Renal pelvis (tissue), 4 donors: ENCODE measurements around the gene CROCC2. TPM values are rescaled to one million over a fixed set of nuclear protein-coding genes. Genes with fewer than 3 reads are reported as not detected.

ENCODE experiments used
- DNase-seq: peaks from one replicate; pipeline ENCODE4 v3.0.0-alpha.2; 2013
- polyA plus RNA-seq, 3 donors: library from polyadenylated mRNA; unstranded; fragments of 120-200 nt; gene quantifications; one replicate each; pipeline ENCODE4 v1.2.1, GENCODE V29; 2013; ENCODE audit not compliant: insufficient read length in 3 of 3

The CROCC2 gene
- polyA plus RNA-seq, 3 donors, result 0.04 to 0.07 (median 0.06) TPM

DNA sequence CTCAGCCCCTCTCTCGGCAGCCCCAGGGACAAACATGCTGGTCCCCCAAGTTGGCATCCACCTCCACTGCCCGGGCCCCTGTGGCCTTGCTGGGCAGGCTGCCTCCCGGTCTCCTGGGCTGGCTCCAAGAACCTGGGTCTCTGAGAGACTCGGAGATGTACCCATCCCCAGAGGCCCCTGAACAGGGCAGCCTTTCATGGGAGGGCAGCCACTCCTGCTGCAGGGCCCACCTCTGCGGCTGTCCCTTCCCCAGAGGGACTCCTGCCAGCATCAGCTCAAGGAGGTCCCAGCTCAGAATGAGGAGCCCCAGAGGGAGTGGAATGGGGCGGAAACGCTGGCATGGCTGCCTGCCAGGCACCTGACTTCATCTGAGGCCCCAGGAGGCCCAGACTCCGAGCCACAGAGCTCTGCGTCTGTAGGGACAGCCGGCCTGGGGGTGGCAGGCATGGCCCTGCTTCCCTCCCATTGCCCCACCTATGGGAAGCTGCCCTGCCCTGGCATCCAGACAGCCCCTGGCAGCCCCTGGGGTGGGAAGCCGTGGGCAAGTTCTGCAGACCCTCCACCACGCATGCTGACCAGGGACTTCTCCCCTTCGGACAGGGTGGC lies 857 bp upstream of the CROCC2 start:
- DNase-seq, result no peak

DNA sequence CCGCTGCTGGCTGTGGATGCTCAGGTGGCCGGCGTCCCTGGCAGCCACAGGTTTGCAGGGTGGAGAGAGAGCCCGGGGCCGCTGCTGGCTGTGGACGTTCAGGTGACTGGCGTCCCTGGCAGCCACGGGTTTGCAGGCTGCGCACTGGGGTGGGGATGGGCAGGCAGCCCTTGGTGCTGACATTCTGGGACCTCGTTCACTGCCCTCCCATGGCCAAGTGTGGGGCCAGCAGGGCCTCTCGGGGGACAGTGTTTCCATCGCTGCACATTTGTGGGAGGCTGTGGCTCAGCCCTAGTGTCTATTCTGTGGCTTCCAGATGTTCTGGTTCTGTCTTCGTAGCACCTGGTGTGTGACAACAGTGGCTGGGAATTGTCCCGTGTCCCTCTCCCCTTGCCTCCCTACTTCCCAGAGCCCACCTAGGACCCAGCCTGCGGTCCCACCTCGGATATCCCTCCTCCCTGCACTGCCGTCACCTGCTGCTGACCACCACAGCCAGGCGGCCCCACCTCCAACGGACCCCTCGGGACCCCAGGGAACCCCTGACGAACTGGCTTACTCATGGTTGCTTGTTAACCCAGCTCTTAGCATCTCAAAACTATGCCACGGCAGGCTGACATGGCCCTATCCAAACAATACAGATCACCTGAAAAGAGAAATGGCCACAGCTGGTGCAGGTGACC lies 915 bp downstream of the CROCC2 start:
- DNase-seq, result no peak

DNA sequence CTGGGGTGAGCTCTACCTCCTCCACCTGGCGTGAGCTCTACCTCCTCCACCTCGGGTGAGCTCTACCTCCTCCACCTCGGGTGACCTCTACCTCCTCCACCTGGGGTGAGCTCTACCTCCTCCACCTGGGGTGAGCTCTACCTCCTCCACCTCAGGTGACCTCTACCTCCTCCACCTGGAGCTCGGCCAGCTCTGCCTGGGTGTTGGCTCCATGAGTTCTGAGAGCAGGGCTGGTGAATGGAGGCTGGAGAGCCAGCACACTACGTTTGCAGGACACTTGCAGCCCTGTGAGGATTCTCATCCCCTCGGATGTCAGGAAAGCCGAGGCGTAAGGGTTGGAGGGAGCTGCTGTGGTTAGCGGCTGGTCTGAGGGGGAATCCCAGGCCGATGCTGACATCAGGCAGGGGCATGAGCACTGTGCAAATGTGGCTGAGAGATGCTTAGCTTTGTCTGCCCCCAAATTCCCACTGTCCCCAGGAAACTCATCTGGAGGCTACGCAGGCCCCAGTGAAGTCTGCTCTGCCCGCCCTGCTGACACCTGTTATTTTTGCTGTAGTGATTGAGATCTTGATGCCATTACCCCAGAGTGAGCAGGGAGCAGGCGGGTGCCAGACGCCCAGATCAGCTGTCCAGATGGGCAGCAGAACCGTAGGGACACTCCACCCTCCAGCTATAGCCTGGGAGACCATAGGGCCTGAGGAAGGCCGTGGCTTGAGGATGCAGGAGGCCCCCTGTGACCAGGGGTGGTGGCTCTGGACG lies 3.3 kb downstream of the CROCC2 start:
- DNase-seq, result no peak

DNA sequence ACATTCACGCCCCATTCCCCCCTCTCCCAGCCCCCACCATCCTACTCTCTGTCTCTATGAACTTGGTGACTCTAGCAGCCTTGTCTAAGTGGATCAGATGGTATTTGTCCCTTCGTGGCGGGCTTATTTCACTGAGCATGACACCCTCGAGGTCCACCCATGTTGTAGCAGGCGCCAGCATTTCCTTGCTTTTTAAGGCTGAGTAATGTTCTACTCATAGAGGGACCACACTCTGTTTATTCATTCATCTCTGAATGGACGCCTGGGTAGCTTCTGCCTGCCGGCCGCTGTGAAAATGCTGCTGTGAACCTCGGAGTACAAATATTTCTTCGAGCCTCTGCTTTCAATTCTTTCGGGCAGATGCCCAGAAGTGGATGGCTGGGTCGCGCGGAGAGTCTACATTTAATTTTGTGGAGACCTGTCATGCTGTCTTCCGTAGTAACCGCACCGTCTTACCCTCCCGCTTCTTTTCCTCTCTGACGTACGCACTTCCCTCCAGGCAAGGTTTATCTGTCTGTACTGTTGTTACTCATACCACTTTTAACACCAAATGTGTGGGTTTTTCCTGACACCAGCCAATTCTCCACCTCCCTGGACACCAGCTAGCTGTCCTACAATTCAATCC lies 5.6 kb downstream of the CROCC2 start:
- DNase-seq, result no peak

DNA sequence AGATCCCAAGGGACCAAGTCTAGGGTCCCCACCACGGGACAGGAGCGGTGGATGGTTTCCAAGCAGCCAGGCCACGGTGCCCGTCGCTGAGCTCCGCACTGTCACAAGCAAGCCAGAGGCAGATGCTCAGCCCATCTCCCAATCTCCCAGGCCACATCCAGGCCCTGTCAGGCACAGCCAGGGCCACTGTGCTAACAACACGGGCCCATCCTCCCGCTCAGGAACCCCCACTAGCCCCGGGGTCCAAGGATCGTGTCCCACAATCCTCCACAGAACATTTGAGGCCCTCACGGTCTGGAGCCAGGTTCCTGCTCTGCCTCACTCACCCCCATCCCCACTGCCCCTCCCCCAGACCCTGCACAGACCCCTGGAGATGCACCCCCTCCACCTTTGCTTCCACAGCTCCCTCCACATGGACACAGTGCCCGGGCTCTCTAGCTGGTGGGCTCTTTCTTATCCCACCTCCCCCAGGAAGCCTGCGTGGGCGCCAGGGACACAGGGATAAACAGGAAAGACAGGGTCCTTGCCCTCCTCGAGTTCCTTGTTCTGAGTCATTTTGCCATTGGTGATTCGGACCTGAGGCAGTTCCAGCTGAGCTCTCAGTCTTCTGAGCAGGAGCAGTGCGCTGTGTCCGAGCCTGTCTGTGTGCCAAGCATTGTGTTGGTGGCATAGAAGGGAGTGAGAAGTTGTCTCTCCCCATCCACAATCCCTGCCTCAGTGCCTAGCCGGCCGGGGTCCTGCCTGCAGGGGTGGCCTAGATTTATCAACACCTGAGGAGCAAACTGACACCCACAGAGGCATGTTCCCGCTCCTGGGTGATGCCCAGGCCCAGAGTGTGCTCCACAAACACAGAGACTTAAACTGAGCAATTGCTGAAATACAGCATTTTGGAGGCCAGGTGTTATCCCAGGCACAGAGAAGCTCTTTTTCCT lies 7.0 kb downstream of the CROCC2 start:
- DNase-seq, result no peak

DNA sequence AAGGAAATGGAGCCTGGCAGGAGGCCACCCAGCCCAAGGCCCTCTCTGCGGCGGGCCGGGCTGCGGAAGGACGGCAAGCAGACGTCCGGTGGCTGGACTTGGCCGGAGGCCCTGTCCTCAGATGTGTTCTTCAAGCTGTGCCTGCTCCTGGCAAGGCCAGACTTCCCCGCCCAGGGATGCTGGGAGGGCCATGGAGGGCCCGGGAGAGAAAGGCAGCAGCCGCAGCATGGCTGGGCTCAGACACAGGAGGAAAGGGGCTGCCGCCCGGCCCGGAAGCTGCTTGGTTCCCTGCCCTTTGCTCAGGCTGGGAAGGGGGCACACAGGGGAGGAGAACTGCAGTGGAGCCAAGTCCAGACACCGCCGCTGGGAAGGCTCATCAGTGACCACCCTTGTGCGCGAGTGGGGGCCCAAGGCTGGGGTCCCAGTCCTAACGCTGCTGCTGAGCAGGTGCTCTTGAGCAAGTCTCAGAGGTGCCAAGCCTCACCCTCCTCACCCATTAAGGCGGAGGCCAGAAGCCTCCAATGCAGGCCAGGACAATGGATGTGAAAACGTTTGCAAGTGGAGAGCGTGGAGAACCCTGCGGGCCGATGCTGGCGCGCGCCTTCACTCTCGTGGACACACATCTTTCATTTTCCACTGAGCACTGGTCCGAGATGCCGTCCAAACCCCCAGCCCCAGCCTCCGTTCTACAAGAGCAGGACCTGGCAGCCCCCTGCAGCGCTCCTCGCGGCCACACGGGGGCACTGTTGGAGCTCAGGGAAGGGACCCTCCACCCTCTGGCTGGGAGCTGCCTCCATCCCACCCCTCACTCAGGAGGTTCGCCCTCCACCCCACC lies 7.9 kb downstream of the CROCC2 start:
- no peak for DNase-seq

DNA sequence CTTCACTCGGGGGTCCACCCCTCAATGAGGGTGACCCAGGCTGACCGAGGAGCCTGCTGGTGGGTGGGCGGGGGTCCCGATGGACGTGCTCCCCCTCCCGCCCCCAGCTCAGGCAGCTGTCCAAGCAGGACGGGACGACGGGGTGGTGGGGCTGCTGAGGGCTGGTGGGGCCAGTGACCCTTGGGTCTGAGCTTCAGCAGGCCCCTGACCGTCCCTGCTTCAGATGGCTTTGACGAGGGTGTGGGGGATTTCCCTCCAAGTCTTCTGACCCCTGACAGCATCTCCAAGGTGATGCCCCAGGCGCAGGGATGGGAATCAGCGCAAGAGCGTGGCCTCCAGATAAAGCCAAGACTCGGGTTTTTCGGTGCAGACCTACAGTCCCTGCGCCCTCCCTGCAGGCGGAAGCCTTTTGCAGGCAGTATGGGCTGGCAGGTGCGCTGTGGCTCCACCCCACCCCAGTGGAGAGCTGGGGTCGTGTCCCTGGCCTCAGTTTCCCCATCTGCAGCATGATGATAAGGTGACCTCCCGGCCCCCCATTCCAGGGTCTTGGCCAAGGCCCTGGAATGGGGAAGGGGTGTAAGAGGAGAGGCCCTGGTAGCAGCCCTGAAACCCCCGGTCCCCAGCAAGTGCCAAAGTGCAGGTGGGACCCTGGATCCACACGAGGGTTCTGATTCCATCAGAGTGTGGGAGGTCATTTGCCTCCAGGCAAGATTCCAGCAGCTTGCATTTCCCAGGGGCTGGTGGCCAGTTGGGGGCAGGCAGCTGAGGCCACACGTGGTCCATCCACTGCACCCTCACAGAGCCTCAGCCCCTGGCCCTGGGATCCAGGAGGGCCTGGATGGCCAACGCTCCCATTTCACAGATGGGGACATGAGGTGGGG lies 8.7 kb downstream of the CROCC2 start:
- DNase-seq, result no peak

DNA sequence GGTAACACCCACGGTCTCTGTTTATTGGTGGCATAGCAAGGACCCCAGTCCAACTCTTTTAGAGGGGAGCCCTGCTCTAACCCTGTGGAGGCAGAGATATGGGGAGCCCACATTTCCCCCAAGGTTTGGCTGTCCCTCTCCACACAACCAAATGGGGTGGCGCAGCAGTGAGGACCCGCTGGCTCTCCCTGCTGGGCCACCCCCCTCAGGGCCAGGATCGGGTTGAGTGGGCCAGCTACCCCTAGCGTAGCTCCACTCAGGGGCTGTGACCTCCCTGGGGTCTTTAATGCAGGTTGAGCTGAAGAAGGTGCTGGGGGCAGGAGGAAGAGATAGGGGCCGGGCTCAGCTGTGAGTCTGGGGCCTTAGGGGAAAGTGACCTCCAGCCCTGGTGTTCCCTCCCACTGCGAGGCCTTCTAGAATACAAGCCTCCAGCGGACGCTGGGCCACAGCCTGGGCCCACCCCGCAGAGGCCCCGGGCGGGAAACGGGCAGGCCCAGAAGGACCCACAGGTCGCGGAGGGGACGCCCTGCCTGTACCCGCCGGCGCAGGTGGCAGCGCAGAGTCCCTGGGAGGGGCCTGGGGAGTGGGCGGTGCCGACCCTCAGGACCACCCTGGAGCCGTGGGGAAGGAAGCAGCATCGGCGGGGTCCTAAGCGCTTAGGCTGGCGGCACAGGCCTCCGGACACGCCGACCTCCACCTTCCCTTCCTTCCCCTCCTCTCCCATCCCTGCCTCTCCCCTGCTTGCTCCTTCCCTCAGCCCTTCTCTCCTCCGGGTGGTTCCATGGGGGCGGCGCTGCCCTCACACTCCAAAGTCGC lies 9.6 kb downstream of the CROCC2 start:
- DNase-seq, result no peak

DNA sequence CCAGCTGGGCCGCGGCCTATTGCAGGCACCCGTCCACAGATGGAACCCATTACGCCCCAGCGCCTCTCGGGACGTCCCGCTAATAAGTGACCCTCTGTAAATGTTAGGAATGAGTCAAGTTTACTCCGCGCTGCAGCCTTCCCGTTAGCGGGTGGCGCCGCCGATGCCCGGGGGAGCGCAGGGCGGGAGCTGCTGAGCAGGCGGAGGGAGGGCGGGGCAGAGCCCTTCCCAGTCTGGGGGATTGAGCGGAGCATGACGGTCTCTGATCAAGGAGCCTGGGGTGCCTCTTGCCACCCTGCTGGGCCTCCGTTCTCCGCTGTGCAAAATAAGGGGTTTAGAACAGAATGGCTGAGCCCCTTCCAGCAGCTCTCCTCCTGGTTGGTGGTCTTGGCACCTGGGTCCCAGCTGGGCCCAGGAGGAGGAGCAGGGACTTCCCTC lies 10.5 kb downstream of the CROCC2 start:
- peak; percentile 73 for DNase-seq

DNA sequence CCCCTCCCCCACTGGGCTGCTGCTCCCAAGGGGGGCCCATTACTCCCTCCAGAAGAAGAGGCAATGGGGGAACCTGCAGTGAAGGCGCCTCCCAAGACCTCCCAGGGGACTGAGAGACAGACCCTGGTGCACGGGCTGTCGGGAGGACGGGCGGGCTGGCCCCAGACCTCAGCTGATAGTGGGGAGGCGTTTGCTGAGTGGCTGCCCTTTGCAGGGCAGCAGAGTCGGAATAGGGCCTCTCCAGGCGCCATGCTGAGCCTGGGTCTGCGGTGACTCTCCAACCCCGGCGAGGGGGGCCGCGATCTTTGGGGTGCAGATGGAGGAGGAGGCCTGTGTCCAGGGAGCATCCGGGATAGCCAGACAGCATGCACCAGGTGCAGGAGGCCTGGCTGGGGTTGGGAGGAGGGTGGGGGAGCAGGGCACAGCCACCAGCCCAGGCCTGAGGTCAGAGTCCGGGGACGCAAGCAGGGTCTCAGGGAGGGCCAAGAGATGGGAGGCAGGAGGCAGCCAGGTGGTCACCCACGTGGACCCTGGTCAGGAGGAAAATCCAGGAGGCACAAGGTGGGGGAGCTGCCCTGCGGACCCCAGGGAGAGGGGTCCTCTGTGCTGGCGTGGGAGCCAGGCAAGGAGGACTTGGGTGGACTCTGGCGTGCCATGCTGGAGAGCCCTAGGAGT lies 11.0 kb downstream of the CROCC2 start:
- no peak for DNase-seq

DNA sequence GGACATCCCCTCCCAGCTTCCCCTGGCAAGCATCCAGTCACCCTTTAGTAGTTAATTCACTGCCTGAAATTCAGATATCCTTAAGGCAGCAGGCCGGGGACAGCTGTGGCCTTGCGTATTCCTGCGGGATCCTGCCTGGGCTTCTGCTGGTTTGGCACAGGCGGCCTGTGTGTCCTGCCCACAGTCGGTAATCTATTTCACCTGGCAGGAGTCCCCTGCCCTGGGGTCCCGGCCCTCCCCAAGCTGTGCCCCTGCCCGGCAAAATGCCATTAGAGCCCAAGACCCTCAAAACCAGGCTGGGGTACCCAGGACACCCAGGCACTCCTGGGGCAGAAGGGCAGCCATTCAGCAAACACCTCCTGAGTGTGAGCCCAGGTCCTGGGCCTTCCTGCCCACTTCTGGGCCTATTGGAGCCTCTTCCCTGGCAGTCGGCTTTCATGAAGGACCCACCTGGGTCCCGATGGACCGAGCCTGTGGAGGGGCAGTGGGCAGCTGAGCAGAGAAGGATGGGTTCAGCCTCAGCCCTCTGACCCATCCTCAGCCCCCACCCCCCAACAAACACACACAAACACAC lies 11.6 kb downstream of the CROCC2 start:
- no peak for DNase-seq

DNA sequence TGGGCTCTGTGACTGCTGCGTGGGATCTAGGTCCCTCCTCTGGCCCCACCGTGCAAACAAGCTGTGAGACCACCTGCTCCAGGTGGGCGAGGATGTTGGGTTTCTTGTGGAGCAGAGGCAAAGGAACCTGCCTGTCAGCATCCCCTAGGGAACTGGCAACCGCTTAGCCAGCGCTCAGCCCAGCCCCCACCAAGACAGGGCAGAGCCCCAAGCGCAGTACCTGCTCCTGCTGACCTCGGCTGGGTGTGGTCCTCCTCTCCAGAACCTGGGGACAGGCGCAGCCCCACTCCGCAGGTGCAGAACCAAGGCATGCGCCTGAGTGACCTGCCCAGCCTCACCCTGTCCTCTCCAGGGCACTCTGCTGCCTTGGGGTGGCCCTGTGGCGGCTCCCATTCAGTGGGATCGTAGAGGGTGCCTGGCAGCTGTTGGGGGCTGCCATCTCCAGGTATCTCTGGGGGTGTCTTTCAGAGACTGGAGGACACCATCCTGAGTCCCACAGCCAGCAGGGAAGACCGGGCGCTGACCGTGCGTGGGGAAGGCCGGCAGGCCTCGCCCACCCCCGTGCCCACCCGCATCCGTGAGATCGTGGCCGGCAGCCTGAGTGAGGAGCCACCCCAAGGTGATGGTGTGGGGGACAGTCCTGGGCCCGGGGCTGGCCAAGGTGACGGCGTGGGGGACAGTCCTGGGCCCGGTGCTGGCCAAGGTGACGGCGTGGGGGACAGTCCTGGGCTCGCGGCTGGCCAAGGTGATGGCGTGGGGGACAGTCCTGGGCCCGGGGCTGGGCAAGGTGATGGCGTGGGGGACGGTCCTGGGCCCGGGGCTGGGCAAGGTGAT lies 12.3 kb downstream of the CROCC2 start:
- no peak for DNase-seq

DNA sequence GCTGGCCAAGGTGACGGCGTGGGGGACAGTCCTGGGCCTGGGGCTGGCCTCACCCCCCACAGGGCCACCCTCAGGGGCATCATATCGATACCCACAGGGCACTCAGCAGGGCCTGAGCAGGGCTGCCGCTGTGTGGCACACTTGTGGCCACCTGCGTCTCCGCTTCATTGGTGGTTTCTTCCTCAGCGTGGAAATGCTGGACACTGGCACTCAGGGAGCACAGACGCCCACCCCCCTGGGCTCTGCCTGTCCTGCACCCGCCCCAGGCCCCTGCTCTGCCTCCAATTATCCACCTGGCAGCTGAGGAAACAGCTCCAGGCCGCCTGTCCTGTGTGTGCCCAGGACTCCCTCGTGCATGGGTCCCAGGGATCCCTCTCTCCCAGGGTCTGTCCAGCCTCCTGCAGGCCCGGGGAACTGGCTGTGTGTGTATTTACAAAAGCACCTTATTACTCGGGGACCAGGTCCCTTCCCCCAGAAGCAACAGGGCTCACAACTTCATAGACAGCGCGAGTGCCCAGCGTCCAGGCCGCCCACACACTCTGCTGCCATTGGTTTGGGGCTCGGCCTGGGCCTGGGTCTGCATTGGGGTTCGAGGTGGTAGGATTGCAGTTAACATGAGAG lies 13.1 kb downstream of the CROCC2 start:
- no peak for DNase-seq

DNA sequence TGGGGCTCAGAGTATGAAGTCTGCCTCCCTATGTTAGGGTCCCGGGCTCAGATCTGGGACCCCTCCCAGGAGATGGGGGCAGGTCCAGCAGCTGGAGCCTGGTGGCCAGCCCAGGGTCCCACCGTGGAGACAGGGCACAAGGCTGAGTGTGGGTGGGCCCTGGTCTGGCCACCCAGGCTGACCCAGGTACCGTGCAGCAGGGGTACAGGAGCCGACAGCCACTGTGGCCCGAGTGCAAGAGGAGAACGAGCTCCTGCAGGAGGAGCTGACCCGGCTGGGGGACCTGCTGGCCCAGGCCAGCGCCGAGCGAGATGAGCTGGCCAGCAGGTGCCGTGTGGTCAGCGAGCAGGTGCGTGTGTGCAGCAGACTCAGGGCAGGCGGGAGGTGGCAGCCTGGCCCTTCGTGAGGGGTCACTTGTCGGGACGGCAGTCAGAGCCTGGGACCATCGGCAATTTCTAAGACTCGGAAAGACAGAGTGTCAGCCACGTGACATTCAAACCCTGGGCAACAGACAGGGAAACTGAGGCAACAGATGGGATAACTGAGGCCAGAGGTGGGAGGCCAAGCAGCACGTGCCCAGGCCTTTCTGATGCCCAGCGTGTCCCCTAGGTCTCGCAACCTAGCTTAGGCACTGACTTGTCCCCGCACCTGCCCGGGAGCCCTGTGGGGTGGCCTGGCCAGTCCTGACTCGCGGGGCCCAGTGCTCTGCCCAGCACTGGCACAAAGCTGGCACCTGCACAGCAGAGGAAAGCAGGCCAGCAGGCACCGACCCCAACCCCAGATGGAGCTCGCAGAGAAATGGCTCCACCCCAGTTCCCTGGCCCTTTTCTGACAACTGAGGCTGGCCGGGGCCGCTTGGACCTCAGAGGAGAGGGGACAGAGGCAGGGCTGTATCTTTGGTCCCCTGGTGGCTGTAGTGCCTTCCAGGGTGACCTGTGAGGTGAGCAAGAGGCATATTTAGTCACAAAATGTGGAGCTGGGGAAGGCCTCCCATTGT lies 13.9 kb downstream of the CROCC2 start:
- DNase-seq, result no peak

DNA sequence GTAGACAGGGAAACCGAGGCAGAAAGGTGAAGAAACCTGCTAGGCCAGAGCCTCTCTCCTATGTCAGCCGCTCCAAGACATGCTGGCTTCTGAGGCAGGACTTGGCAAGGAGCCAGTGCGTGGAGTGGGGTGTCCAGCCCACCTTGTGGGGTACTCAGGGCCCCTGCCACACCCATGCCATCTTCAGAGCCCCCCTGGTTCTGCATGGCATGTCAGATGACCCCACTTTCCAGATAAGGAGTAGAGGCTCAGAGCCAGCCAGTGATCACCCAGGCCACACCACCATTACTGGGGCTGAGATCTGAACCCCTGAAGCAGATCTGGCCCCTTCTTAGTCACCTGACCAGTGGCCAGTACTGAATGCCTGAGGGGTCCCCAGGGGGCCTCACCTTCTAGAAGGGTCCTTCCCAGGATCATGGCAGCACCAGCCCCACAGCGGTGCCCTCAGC lies 14.7 kb downstream of the CROCC2 start:
- no peak for DNase-seq
